H1 (cell line): Measurements from ENCODE around the gene ZBTB1. TPM values are rescaled to one million over a fixed set of nuclear protein-coding genes. Genes with fewer than 3 reads are reported as not detected.

Experiments
- CBX5 ChIP-seq: fragments of 300-800, 300-1000 bp; sonication (generic); IDR thresholded peaks from 2 replicates; pipeline ENCODE4 v1.7.1; 2016; ENCODE audit warnings: antibody characterized with exemption, low read length, low read depth
- CTBP2 ChIP-seq: IDR thresholded peaks from 2 replicates; pipeline ENCODE4 v1.7.0; 2011; ENCODE audit warnings: borderline replicate concordance, mild to moderate bottlenecking, moderate library complexity, mixed read lengths, low read length; ENCODE audit not compliant: insufficient read depth, insufficient read length
- TAF7 ChIP-seq: optimal IDR thresholded peaks from 2 replicates; pipeline ENCODE3; 2011; ENCODE audit warnings: low read depth, mild to moderate bottlenecking, inconsistent platforms, low read length, moderate library complexity, borderline replicate concordance
- polyA plus RNA-seq, 7 experiments: library from polyadenylated mRNA; depleted of rRNA in 3 of 7; stranded (reverse) in 5 of 7; unstranded in 2 of 7; fragments of >200 nt in 5 of 7; fragments of 200-250 nt in 2 of 7; gene quantifications; 1 replicate in 5 of 7; 2 replicates in 1 of 7; 4 replicates in 1 of 7; pipeline versions ENCODE4 v1.2.1 to v1.2.3, GENCODE V29; 2011 to 2013; ENCODE audit warnings: missing spikeins in 2 of 7, mixed read lengths in 2 of 7
- total RNA-seq: library from RNA; stranded (reverse); fragmentation: NEBNext Ultra II Directional; extraction: Animal tissue kit (Norgen Biotek cat#: 25700); gene quantifications from 2 replicates; pipeline ENCODE4 v1.2.1, GENCODE V29; 2021
- TF ChIP-seq, protein P1 (sequence below): IDR thresholded peaks from 2 replicates; pipeline ENCODE4 v1.6.1; 2011; ENCODE audit warnings: low read length, improper control_type of control experiment

The ZBTB1 gene
- total and polyA plus RNA-seq, 2 of the 8 experiments (the other 6 are each of a cell fraction or from before 2014, with no cell fraction given), result 13.6 to 27.5 TPM

DNA sequence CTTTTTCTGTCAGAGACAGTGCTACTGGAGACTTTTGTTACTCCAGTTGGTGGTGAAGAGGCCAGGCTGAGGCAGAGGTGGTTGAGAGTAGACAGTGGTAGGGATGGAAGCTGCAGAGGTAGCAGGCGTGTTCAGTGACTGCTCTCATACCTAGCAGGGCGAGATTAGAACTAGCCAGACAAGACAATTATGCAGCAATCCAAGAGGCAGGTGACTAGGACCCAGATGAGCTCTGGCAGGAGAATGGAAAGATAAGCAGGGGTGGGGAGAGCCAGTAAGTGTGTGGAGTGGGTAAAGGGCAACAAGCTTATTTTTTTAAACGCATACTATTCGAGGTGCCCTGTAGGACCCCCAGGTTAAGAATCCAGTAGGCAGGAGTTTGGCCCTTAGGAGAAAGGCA, 50.0 kb downstream of the ZBTB1 start (continued):
- no peak for TF ChIP-seq TAF7
- TF ChIP-seq, protein P1, sequence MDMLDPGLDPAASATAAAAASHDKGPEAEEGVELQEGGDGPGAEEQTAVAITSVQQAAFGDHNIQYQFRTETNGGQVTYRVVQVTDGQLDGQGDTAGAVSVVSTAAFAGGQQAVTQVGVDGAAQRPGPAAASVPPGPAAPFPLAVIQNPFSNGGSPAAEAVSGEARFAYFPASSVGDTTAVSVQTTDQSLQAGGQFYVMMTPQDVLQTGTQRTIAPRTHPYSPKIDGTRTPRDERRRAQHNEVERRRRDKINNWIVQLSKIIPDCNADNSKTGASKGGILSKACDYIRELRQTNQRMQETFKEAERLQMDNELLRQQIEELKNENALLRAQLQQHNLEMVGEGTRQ, result no peak
- TF ChIP-seq CTBP2, result no peak
- no peak for TF ChIP-seq CBX5
